KMS-11 (cell line): ENCODE data around the gene CCRL2.

Experiments
- H2AFZ ChIP-seq: fragments of 200-600 bp; sonication (generic); 2 replicates; pipeline ENCODE4 v1.6.1; 2016; ENCODE audit warnings: antibody characterized with exemption, mixed run types, low read depth
- H3K27ac ChIP-seq: fragments of 200-600 bp; sonication (generic); 2 replicates; pipeline ENCODE4 v1.6.1; 2016; ENCODE audit warnings: mild to moderate bottlenecking, mixed run types
- H3K27me3 ChIP-seq: fragments of 200-600 bp; sonication (generic); 2 replicates; pipeline ENCODE4 v1.6.1; 2017; ENCODE audit warnings: mild to moderate bottlenecking, low read depth, mixed run types, moderate library complexity; ENCODE audit not compliant: insufficient read depth
- H3K36me3 ChIP-seq: fragments of 200-600 bp; sonication (generic); 2 replicates; pipeline ENCODE4 v1.6.1; 2017; ENCODE audit warnings: mild to moderate bottlenecking, mixed run types; ENCODE audit not compliant: insufficient read depth
- H3K4me1 ChIP-seq: fragments of 200-600 bp; sonication (generic); 2 replicates; pipeline ENCODE4 v1.6.1; 2016; ENCODE audit warnings: mild to moderate bottlenecking, low read depth, mixed run types; ENCODE audit not compliant: poor library complexity, severe bottlenecking
- H3K4me2 ChIP-seq: fragments of 200-600 bp; sonication (generic); 2 replicates; pipeline ENCODE4 v1.7.0; 2016; ENCODE audit warnings: mild to moderate bottlenecking, mixed run types
- H3K4me3 ChIP-seq: fragments of 200-600 bp; sonication (generic); IDR thresholded peaks from 2 replicates; pipeline ENCODE4 v1.6.1; 2017; ENCODE audit warnings: low read depth, low read length, mixed read lengths; ENCODE audit not compliant: insufficient read depth
- H3K79me2 ChIP-seq: fragments of 200-600 bp; sonication (generic); 2 replicates; pipeline ENCODE4 v1.6.1; 2016; ENCODE audit warnings: low read depth, mixed run types; ENCODE audit not compliant: insufficient read depth
- H3K9ac ChIP-seq: fragments of 200-600 bp; sonication (generic); 2 replicates; pipeline ENCODE4 v1.6.1; 2016; ENCODE audit warnings: mild to moderate bottlenecking, mixed run types
- H4K20me1 ChIP-seq: fragments of 200-600 bp; sonication (generic); 2 replicates; pipeline ENCODE4 v1.6.1; 2016; ENCODE audit warnings: mild to moderate bottlenecking, mixed run types; ENCODE audit not compliant: insufficient read depth
- TF ChIP-seq, protein P1 (sequence below): fragments of 200-600 bp; sonication (generic); conservative IDR thresholded peaks from 2 replicates; pipeline ENCODE4 v1.6.1; 2017; ENCODE audit warnings: low read depth, mild to moderate bottlenecking, antibody characterized with exemption, low read length, moderate library complexity, mixed read lengths

The CCRL2 gene

DNA sequence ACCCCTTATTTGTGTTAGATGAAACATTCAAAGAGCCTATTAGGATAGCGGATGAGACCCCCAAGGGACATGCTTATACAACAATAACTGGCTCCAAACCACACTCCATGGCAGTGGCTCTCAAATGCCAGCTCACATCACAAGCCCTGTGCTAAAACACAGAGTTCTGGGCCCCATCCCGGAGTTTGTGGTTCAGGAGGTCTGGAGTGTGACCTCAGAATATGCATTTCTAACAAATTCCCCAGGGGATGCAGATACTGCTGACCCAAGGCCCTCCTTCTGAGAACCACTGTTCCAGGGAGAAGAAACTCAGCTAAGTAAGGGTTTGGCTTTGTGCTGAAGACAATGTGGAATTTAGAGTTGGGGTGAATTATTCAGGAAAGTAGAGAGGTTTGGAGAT, 3.6 kb downstream of the CCRL2 start:
- Histone ChIP-seq H3K9ac (no peak overlapping the region), H3K79me2 (no peaks in the 10 kb centered on the region), H2AFZ (no peak overlapping the region), H3K27me3 (no peaks in the 10 kb centered on the region), H3K27ac (no peak overlapping the region), H4K20me1 (no peaks in the 10 kb centered on the region), H3K4me1 (peaks cover 10% of the 10 kb centered on the region), H3K36me3 (no peaks in the 10 kb centered on the region), H3K4me2 (no peak overlapping the region), H3K4me3 (no peak overlapping the region)
- TF ChIP-seq, protein P1, sequence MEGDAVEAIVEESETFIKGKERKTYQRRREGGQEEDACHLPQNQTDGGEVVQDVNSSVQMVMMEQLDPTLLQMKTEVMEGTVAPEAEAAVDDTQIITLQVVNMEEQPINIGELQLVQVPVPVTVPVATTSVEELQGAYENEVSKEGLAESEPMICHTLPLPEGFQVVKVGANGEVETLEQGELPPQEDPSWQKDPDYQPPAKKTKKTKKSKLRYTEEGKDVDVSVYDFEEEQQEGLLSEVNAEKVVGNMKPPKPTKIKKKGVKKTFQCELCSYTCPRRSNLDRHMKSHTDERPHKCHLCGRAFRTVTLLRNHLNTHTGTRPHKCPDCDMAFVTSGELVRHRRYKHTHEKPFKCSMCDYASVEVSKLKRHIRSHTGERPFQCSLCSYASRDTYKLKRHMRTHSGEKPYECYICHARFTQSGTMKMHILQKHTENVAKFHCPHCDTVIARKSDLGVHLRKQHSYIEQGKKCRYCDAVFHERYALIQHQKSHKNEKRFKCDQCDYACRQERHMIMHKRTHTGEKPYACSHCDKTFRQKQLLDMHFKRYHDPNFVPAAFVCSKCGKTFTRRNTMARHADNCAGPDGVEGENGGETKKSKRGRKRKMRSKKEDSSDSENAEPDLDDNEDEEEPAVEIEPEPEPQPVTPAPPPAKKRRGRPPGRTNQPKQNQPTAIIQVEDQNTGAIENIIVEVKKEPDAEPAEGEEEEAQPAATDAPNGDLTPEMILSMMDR: no peak

DNA sequence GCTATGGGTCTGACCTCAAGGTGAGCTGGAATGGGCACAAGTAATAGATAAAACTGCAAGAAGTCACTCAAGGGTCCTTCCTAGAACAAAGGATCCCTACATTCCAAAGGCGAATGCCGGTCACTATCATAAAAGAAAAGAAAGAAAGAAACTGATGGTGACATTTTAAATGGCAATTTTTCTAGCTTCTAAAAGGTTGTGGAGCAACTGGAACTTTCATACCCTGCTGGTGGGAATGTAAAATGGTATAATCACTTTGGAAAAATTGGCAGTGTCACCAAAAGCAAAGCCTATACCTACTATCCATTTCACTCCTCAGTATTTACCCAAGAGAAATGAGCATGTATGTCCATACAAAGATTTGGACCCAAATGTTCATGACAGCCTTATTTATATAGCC, 4.2 kb downstream of the CCRL2 start:
- Histone ChIP-seq H3K4me1 (peaks cover 16% of the 10 kb centered on the region), H3K4me2 (no peak overlapping the region)
- TF ChIP-seq, protein P1: no peak

DNA sequence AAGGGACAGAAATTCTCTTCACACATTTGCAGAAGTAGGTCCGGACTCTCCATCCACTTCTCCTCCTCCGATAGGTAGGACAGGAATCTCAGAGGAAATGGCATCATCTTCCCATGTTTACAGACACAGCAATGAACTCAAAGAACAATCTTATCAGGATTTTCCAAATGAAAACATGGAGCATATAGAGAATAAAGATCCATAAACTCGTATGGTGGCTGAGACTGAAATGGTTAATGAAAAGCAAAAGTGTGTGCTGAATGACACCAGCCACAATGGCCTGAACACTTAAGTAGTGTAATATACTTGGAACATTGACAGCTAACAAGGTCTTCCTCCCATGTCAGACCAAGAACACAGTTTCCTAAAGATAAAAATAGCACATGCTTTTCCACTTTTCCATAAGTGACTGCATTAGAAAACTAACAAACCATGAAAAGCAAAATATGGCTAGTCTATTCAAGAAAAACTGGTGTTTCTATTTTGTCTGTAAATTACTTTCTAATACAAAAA, 5.8 kb downstream of the CCRL2 start:
- Histone ChIP-seq H4K20me1 (no peaks in the 10 kb centered on the region), H3K4me1 (peaks cover 27% of the 10 kb centered on the region)

More for the DNA sequence above, 4.2 kb downstream of the CCRL2 start:
- no peaks in the 10 kb centered on the region for H4K20me1 ChIP-seq
- H3K27me3 ChIP-seq: no peaks in the 10 kb centered on the region
- no peak overlapping the region for H3K9ac ChIP-seq
- no peaks in the 10 kb centered on the region for H3K36me3 ChIP-seq
- no peak overlapping the region for H2AFZ ChIP-seq
- H3K4me3 ChIP-seq: no peak overlapping the region
- no peaks in the 10 kb centered on the region for H3K79me2 ChIP-seq
- H3K27ac ChIP-seq: no peak overlapping the region

DNA sequence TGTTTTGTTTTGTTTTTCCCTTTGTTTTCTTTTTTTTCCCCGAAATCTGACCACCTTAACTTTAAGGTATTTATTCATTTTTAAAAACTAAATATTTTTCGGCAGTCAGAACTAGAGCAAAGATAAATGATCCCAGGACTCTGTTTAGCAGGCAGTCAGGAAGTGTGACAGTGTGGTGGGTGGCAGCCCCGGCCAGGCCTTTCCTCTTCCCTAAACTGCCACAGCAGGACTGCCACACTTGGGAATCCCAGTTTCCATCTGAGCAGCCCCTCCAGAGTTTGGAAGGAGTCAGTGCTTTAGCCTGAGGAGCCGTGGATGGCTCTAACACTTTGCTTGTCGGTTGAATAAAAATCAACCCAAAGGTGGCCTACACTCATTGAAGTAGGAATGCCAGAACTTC, 6.9 kb downstream of the CCRL2 start:
- H3K36me3 ChIP-seq: no peaks in the 10 kb centered on the region
- H3K27ac ChIP-seq: no peak overlapping the region
- TF ChIP-seq, protein P1: no peak
- H3K79me2 ChIP-seq: no peaks in the 10 kb centered on the region
- H3K4me2 ChIP-seq: no peak overlapping the region
- no peak overlapping the region for H3K4me3 ChIP-seq
- H3K9ac ChIP-seq: no peak overlapping the region
- H3K4me1 ChIP-seq: peaks cover 27% of the 10 kb centered on the region
- no peaks in the 10 kb centered on the region for H4K20me1 ChIP-seq
- H3K27me3 ChIP-seq: no peaks in the 10 kb centered on the region
- no peak overlapping the region for H2AFZ ChIP-seq

More for the DNA sequence above, 5.8 kb downstream of the CCRL2 start:
- H3K36me3 ChIP-seq: no peaks in the 10 kb centered on the region
- TF ChIP-seq, protein P1: no peak
- H2AFZ ChIP-seq: no peak overlapping the region
- no peak overlapping the region for H3K4me3 ChIP-seq
- H3K9ac ChIP-seq: no peak overlapping the region
- no peaks in the 10 kb centered on the region for H3K27me3 ChIP-seq
- no peaks in the 10 kb centered on the region for H3K79me2 ChIP-seq
- no peak overlapping the region for H3K27ac ChIP-seq
- H3K4me2 ChIP-seq: no peak overlapping the region

DNA sequence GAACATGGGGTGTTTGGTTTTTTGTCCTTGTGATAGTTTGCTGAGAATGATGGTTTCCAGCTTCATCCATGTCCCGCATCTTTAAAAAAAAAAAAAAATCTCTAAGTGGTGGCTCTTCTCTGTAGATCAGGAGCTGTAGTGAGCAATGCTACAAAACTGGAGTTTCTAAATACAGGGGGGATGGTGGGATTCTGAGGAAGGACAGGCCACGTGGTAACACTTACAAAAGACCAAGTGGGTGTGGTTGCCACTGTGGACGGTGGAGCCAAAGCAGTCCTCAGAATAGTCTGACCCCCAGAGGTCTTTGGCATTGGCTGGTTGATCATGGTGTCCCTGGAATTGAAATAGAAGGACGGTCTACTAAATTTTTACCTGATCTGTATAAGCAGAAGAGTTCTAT, 7.7 kb downstream of the CCRL2 start:
- Histone ChIP-seq H3K36me3 (no peaks in the 10 kb centered on the region), H3K4me3 (no peak overlapping the region), H3K4me2 (no peak overlapping the region), H4K20me1 (no peaks in the 10 kb centered on the region), H2AFZ (no peak overlapping the region), H3K9ac (no peak overlapping the region), H3K79me2 (no peaks in the 10 kb centered on the region), H3K4me1 (peaks cover 27% of the 10 kb centered on the region), H3K27ac (no peak overlapping the region), H3K27me3 (no peaks in the 10 kb centered on the region)
- TF ChIP-seq, protein P1: no peak
